GM10266 (cell line): ENCODE results near the gene RAD51B.

Source experiments
- DNase-seq: peaks from one replicate; pipeline ENCODE4 v3.0.0; 2012; ENCODE audit errors: extremely low spot score
- CTCF ChIP-seq: IDR thresholded peaks from 2 replicates; pipeline ENCODE4 v1.5.1; 2012; ENCODE audit warnings: mild to moderate bottlenecking, low read depth; ENCODE audit not compliant: control insufficient read depth, insufficient read depth; ENCODE audit errors: missing control alignments

RAD51B gene

GRCh38 chr14:68306265-68306933, 486.8 kb downstream of the RAD51B start:
- DNase-seq: peak; percentile 26
- TF ChIP-seq CTCF: no peak

GRCh38 chr14:68306934-68307789, 487.6 kb downstream of the RAD51B start:
- TF ChIP-seq CTCF: no peak
- DNase-seq: no peak

- TF ChIP-seq CTCF: no peak
Measured at GRCh38 chr14:68307790-68308168, 488.2 kb downstream of the RAD51B start.

GRCh38 chr14:68308726-68309520, 489.3 kb downstream of the RAD51B start:
- DNase-seq: no peak
- no peak for TF ChIP-seq CTCF

More at GRCh38 chr14:68307790-68308168, 488.2 kb downstream of the RAD51B start:
- DNase-seq: no peak

- no peak for DNase-seq
- no peak for TF ChIP-seq CTCF
Measured at GRCh38 chr14:68309616-68310015, 490.0 kb downstream of the RAD51B start.

GRCh38 chr14:68312300-68312699, 492.7 kb downstream of the RAD51B start:
- no peak for DNase-seq
- no peak for TF ChIP-seq CTCF
